Body of pancreas (tissue), 4 donors: ENCODE results near the gene VMAC. TPM values are rescaled to one million over a fixed set of nuclear protein-coding genes. Genes with fewer than 3 reads are reported as not detected.

Experiments used
- ATAC-seq: fragments of 150-250 bp; one replicate; pipeline ENCODE4 v1.9.1; 2016
- DNase-seq, 4 donors: peaks; one replicate each; pipeline ENCODE4 v3.0.0-alpha.2; 2019
- H3K27ac ChIP-seq, 4 donors: fragments of 200-600 bp; sonication (generic); 1 replicate in 3 of 4; 2 replicates in 1 of 4; pipeline versions ENCODE4 v1.5.1 to v1.6.1; 2016 to 2019; ENCODE audit warnings: mild to moderate bottlenecking in 1 of 4, mixed read lengths in 1 of 4, moderate library complexity in 1 of 4
- H3K27me3 ChIP-seq, 2 donors: fragments of 200-600 bp; sonication (generic); one replicate each; pipeline ENCODE4 v1.6.0; 2016; ENCODE audit warnings: mild to moderate bottlenecking in 1 of 2
- H3K36me3 ChIP-seq, 2 donors: fragments of 200-600 bp; sonication (generic); replicated peaks in 1 of 2; 2 replicates each; pipeline ENCODE4 v1.5.1; 2016; ENCODE audit warnings: low read depth in 2 of 2; ENCODE audit not compliant: insufficient read depth in 1 of 2
- H3K4me1 ChIP-seq: fragments of 200-600 bp; sonication (generic); one replicate; pipeline ENCODE4 v1.6.0; 2016
- H3K4me3 ChIP-seq, 2 donors: fragments of 200-600 bp; sonication (generic); 1 replicate in 1 of 2; 2 replicates in 1 of 2; pipeline ENCODE4 v1.5.1; 2016 to 2019
- H3K9me3 ChIP-seq, 3 donors: fragments of 200-600 bp; sonication (generic); 1 replicate in 2 of 3; 2 replicates in 1 of 3; pipeline ENCODE4 v1.5.1; 2016
- CTCF ChIP-seq, 7 experiments: fragments of 450-650 bp in 4 of 7; fragments of 200-600 bp in 3 of 7; sonication (generic) in 3 of 7; IDR thresholded peaks; one replicate each; pipeline ENCODE4 v1.5.1; 2016 to 2019; ENCODE audit warnings: antibody characterized with exemption in 7 of 7
- POLR2A ChIP-seq, 3 donors: fragments of 450-650 bp; IDR thresholded peaks; one replicate each; pipeline ENCODE4 v1.6.1; 2016; ENCODE audit warnings: antibody characterized with exemption in 3 of 3, mild to moderate bottlenecking in 2 of 3
- WGBS, 2 donors: methylation state at CpG; one replicate each; pipeline ENCODE4 v1.1.5; 2017; 5-methylcytosine and 5-hydroxymethylcytosine counted together
- intact Hi-C: fragments of 100-400 bp; cut with DNase I; formaldehyde crosslinking; loops from one replicate; pipeline ENCODE4 v1.15.1; 2023
- total RNA-seq, 2 donors: library from RNA; depleted of rRNA; stranded (reverse); fragments of >200 nt; gene quantifications; one replicate each; pipeline ENCODE4 v1.1.0, GENCODE V29; 2016

The VMAC gene
- total RNA-seq, 2 donors from 2014 or later: 12.5 to 15.3 TPM

GRCh38 chr19:5953680-5954213 lies 49.1 kb downstream of the VMAC start:
- Histone ChIP-seq H3K36me3 (no peaks in the 10 kb centered on the region), H3K4me3 (no peak overlapping the region), H3K27me3 (no peaks in the 10 kb centered on the region), H3K27ac (peak overlapping the region; percentile 38 to 74 (median 66)), H3K4me1 (peaks cover 77% of the 10 kb centered on the region), H3K9me3 (no peaks in the 10 kb centered on the region)
- DNase-seq (no peak), ATAC-seq (no peak)
- intact Hi-C loops: no loop called here
- 47 to 49% methylated on average over 17 of the region's 17 CpGs for WGBS, 2 donors
- TF ChIP-seq POLR2A (IDR thresholded peaks at IDR 0.05) (no peak), CTCF (IDR thresholded peaks at IDR 0.05) (no peak)

- intact Hi-C loops: no loop called here
- H3K4me1 ChIP-seq: peaks cover 83% of the 10 kb centered on the region
- no peak for ATAC-seq
- peak overlapping the region; percentile 38 to 74 (median 66) for H3K27ac ChIP-seq
- no peaks in the 10 kb centered on the region for H3K27me3 ChIP-seq
- no peak for DNase-seq
- WGBS, 2 donors: 27 to 30% methylated on average over 6 of the region's 6 CpGs
- no peaks in the 10 kb centered on the region for H3K9me3 ChIP-seq
- H3K4me3 ChIP-seq: no peak overlapping the region
- H3K36me3 ChIP-seq: no peaks in the 10 kb centered on the region
- TF ChIP-seq POLR2A (IDR thresholded peaks at IDR 0.05): no peak
Observed at GRCh38 chr19:5954293-5954692, 49.6 kb downstream of the VMAC start.

- H3K27ac ChIP-seq: peak overlapping the region in 2 of 4 donors; percentile 63 to 74
- H3K4me1 ChIP-seq: peaks cover 96% of the 10 kb centered on the region
- intact Hi-C loops: no loop called here
- no peak for TF ChIP-seq POLR2A (IDR thresholded peaks at IDR 0.05)
- TF ChIP-seq CTCF (IDR thresholded peaks at IDR 0.05): no peak
- H3K27me3 ChIP-seq: no peaks in the 10 kb centered on the region
- no peak overlapping the region for H3K4me3 ChIP-seq
- DNase-seq (no peak), ATAC-seq (no peak)
- no peaks in the 10 kb centered on the region for H3K9me3 ChIP-seq
- 46 to 55% methylated on average over 3 of the region's 3 CpGs for WGBS, 2 donors
- H3K36me3 ChIP-seq: no peaks in the 10 kb centered on the region
Observed at GRCh38 chr19:5955636-5955935, 50.9 kb downstream of the VMAC start.

- Histone ChIP-seq H3K4me1 (peaks cover 97% of the 10 kb centered on the region), H3K36me3 (no peaks in the 10 kb centered on the region), H3K4me3 (no peak overlapping the region), H3K27ac (peak overlapping the region in 3 of 4 donors; percentile 15 to 22 (median 17)), H3K27me3 (no peaks in the 10 kb centered on the region), H3K9me3 (no peaks in the 10 kb centered on the region)
- 43 to 44% methylated on average over 3 of the region's 3 CpGs for WGBS, 2 donors
- DNase-seq (no peak), ATAC-seq (no peak)
- intact Hi-C loops: no loop called here
- no peak for TF ChIP-seq CTCF (IDR thresholded peaks at IDR 0.05)
- no peak for TF ChIP-seq POLR2A (IDR thresholded peaks at IDR 0.05)
Observed at GRCh38 chr19:5956323-5956722, 51.7 kb downstream of the VMAC start.

GRCh38 chr19:5956728-5957127 lies 52.1 kb downstream of the VMAC start:
- Histone ChIP-seq H3K27ac (peak overlapping the region in 3 of 4 donors; percentile 15 to 22 (median 17)), H3K4me1 (peaks cover 97% of the 10 kb centered on the region), H3K9me3 (no peaks in the 10 kb centered on the region), H3K36me3 (no peaks in the 10 kb centered on the region), H3K4me3 (no peak overlapping the region), H3K27me3 (no peaks in the 10 kb centered on the region)
- ATAC-seq (no peak), DNase-seq (peak in 2 of 4 donors; percentile 47 to 50)
- TF ChIP-seq CTCF (IDR thresholded peaks at IDR 0.05) (peak in 1 of 7 experiments; percentile 7), POLR2A (IDR thresholded peaks at IDR 0.05) (no peak)
- intact Hi-C loops: no loop called here
- WGBS, 2 donors: 62 to 70% methylated on average over 10 to 12 of the region's 12 CpGs
